GM10266 (cell line): ENCODE data around the gene C1orf94.
"Not testable (repeated sequence)": the region's sequence is repeated elsewhere in the genome, so short reads cannot be mapped to it uniquely, and the experiment has no call there.

ENCODE experiments used
- DNase-seq: peaks from one replicate; pipeline ENCODE4 v3.0.0; 2012; ENCODE audit errors: extremely low spot score
- CTCF ChIP-seq: IDR thresholded peaks from 2 replicates; pipeline ENCODE4 v1.5.1; 2012; ENCODE audit warnings: mild to moderate bottlenecking, low read depth; ENCODE audit not compliant: control insufficient read depth, insufficient read depth; ENCODE audit errors: missing control alignments

The C1orf94 gene

GRCh38 chr1:34164771-34165391 is 11.8 kb upstream of the C1orf94 start, which contains the start of gene CSMD2:
Gene CSMD2, minus strand, starts transcription at chr1:34165230. Its CDS starts 133 bp downstream, at chr1:34165097.
- no peak for TF ChIP-seq CTCF
- no peak for DNase-seq

GRCh38 chr1:34165422-34165921 is 11.2 kb upstream of the C1orf94 start:
- no peak for DNase-seq
- no peak for TF ChIP-seq CTCF

GRCh38 chr1:34166191-34166624 is 10.5 kb upstream of the C1orf94 start:
- TF ChIP-seq CTCF, result no peak
- DNase-seq, result no peak

- TF ChIP-seq CTCF, result no peak
- no peak for DNase-seq
These were observed 9.9 kb upstream of the C1orf94 start for GRCh38 chr1:34166625-34167361.

GRCh38 chr1:34167389-34167788 is 9.3 kb upstream of the C1orf94 start:
- no peak for TF ChIP-seq CTCF

GRCh38 chr1:34175744-34176143 is 963 bp upstream of the C1orf94 start:
- DNase-seq, result no peak
- no peak for TF ChIP-seq CTCF

More at GRCh38 chr1:34167389-34167788, 9.3 kb upstream of the C1orf94 start:
- DNase-seq, result no peak

- no peak for DNase-seq
- no peak for TF ChIP-seq CTCF
These were observed 1.4 kb downstream of the C1orf94 start for GRCh38 chr1:34178072-34178471.

GRCh38 chr1:34183381-34183780 is 6.7 kb downstream of the C1orf94 start:
- DNase-seq, result not testable (repeated sequence)
